ENCODE data around the gene C17orf100.

The C17orf100 gene

DNA sequence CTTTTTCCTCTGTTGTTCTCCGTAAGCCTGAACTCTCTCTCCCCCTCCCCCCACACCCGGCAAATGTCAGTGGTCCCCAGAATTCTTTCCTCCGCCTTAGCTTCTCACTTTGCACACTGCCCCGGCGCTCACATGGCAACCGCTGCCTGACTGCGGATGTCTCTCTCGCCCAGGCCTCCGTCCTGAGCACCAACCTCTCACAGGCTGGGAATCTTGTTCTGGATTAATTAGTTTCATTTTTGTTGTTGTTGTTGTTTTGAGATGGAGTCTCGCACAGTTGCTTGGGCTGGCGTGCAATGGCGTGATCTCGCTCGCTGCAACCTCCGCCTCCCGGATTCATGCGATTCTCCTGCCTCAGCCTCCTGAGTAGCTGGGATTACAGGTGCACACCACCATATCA lies 16.7 kb downstream of the C17orf100 start:
- DNase-seq (ENCODE audit: extremely low read depth in 1 of 2, low read depth in 1 of 2): no peak

DNA sequence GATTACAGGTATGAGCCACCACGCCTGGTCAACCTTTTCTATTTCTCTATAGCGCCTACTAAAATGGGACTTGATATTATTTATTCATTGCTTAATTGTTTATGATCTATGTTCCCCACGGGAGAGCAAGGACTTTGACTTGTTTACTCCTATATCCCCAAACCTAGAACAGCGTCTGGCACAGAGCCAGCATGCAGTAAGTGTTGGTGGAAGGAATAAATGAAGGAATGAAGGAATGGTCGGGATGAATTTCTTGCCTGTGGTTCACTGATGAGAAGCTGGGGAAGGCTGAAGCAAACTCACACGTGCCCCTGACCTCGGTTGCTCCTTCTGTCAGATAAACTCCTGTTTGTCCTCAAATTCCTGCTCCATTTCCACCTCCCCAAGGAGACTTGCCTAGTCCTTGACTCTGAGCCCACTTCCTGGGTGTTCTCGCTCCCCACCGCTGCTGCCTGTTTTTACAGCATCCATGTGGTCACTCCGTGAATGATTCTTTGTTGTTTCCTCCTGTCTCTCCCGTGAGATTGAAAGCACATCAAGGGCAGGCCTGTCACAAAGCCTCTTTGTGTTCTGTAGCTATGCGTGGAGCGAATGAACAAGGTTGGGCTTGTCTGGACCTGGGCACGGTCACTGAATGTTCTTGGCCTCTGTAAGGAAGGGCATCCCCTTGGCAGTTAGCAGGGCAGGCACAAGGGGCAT lies 17.3 kb downstream of the C17orf100 start:
- no peak for DNase-seq (ENCODE audit: extremely low read depth in 1 of 2, low read depth in 1 of 2)

- no peak for DNase-seq (ENCODE audit: extremely low read depth in 1 of 2, low read depth in 1 of 2)
Measured at GRCh38 chr17:6669479-6670212, 18.1 kb downstream of the C17orf100 start.

- no peak for DNase-seq (ENCODE audit: extremely low read depth in 1 of 2, low read depth in 1 of 2)
Measured at GRCh38 chr17:6670571-6670970, 19.0 kb downstream of the C17orf100 start.

DNA sequence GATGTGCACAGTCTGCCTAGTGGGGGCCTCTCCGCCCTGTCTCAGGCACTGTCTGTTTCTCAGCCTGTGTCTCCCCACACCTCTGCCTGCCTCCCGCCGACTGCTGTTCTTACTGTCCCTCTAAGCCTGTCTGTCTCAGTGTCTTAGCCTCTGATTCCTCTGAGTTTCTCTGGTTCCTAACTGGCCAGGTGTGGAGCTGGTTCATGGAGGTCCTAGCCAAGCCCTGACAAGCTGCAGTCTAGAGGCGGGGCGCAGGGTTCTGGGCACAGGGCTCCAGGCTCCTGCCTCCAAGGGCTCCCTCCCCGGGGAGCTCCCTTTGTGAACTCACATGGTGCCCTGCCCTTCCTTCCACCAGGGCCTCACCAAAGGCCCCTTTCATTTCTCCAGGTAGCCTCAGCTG lies 19.4 kb downstream of the C17orf100 start:
- DNase-seq (ENCODE audit: extremely low read depth in 1 of 2, low read depth in 1 of 2): no peak

DNA sequence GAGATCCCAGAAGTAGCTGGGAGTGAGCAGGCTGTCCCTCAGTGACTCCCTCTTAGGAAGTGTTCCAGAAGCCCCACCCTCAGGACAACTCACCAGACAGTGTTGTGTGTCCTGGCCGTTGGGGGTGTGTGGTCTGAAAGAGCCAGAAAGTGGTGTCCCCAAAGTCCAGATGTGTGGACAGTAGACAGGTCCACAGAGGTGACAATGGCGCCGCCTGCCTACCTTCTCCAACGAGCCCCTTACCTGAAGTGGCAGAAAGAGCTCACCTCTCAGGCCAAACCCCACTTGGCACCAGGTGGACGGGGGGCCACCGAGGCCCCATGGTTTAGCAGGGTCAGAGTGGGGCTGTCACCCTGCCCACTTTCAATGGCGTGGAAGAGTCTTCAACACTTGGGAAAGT lies 19.9 kb downstream of the C17orf100 start:
- no peak for DNase-seq (ENCODE audit: extremely low read depth in 1 of 2, low read depth in 1 of 2)

DNA sequence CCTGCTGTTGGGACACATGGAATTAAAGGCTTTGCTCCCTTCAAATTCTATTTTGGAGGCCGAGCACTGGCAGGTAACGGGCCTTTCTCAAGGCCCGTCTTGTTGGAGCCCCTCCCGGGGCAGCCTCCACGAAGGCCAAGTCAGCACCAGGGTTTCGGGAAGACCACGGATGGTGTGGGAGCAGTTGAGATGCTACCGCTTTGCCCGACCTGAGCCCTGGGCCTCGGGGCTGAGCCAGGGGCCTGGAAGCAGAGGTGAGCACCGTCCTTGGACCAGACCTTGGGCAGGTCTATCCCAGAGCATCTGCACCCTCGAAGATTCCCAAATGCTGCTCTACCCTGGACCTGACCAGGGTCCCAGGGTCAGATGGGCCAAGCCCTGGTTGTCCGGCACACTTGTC lies 23.0 kb downstream of the C17orf100 start:
- no peak for DNase-seq (ENCODE audit: extremely low read depth in 1 of 2, low read depth in 1 of 2)

DNA sequence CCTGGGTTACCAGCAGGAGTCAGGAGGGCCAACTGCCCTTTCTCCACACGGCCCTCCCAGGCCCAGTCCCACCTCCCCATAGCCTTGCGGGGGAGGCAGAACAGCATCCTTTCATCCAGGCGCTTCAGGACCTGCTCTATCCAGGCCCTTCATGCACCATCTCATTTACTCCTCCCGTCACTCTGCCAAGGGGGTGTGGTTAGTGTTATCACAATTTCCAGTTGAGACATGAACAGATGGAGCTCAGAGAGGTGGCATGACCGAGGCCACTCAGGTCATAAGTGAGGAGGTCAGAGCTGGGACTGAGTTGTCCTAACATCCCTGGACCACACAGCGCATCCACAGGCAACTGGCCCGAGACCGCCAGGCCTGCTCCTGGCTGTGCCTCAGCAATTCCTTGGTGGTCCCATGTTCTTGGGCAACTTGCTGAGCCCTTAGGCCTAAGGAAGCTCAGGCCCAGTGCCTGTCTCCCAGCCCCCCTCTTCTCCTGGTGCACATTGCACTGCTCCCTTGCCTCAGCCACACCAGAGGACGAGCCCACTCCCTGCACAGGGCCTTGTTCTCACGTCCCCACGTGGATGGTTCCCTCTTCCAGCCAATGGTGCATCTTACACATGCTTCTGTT lies 23.8 kb downstream of the C17orf100 start:
- DNase-seq (ENCODE audit: extremely low read depth in 1 of 2, low read depth in 1 of 2): no peak

- no peak for DNase-seq (ENCODE audit: extremely low read depth in 1 of 2, low read depth in 1 of 2)
Measured at GRCh38 chr17:6676802-6677157, 25.2 kb downstream of the C17orf100 start.

GRCh38 chr17:6677158-6677831 lies 25.7 kb downstream of the C17orf100 start:
- DNase-seq (ENCODE audit: extremely low read depth in 1 of 2, low read depth in 1 of 2): no peak

- DNase-seq (ENCODE audit: extremely low read depth in 1 of 2, low read depth in 1 of 2): no peak
Measured at GRCh38 chr17:6677946-6678345, 26.4 kb downstream of the C17orf100 start.

DNA sequence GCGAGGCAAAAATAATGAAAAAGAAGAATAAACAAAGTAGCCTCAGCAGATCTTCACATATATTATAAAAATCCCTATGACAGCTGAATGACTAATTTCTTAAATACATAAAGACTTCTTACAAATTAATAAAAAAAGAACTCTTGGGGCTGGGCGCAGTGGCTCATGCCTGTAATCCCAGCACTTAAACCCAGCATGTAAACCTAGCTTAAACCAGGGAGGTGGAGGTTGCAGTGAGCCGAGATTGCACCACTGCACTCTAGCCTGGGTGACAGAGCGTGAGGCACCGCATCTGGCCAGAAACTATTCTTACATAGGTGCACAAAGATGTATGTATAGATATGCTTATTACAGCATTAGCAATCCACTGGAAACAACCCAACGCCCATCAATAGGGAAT lies 27.7 kb downstream of the C17orf100 start:
- DNase-seq (ENCODE audit: extremely low read depth in 1 of 2, low read depth in 1 of 2): no peak

- DNase-seq (ENCODE audit: extremely low read depth in 1 of 2, low read depth in 1 of 2): no peak
Measured at GRCh38 chr17:6681176-6681575, 29.6 kb downstream of the C17orf100 start.

GRCh38 chr17:6681671-6682070 lies 30.1 kb downstream of the C17orf100 start:
- DNase-seq (ENCODE audit: extremely low read depth in 1 of 2, low read depth in 1 of 2): no peak

- no peak for DNase-seq (ENCODE audit: extremely low read depth in 1 of 2, low read depth in 1 of 2)
Measured at GRCh38 chr17:6682339-6682738, 30.8 kb downstream of the C17orf100 start.

DNA sequence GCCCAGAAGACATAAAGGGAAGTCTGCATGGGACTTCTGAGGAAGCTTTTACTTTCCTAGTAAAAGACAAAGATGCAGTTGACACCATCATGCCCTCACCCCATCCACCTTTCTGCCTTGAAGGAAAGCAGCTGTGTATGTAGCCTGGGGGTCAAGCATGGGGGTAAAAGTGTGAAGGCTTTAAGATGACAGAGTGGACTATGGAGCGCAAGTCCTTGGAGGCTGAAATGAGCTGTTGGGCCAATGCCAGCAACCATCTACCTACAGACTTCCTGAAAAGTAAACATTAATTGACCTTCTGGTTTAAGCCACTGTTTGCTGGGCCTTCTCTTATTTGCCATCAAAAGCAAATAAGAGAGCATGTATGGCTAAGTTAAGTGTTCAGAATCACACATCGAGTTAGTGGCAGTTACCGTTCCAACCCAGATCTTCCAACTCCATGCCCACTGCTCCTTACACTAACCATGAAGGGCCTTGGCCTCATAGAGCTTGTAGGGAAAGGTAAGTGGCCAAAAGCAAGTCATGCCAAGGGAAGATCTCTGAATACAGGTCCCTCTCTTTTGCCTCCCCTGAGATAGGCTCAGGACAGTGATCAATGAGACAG lies 31.6 kb downstream of the C17orf100 start:
- DNase-seq (ENCODE audit: extremely low read depth in 1 of 2, low read depth in 1 of 2): no peak

DNA sequence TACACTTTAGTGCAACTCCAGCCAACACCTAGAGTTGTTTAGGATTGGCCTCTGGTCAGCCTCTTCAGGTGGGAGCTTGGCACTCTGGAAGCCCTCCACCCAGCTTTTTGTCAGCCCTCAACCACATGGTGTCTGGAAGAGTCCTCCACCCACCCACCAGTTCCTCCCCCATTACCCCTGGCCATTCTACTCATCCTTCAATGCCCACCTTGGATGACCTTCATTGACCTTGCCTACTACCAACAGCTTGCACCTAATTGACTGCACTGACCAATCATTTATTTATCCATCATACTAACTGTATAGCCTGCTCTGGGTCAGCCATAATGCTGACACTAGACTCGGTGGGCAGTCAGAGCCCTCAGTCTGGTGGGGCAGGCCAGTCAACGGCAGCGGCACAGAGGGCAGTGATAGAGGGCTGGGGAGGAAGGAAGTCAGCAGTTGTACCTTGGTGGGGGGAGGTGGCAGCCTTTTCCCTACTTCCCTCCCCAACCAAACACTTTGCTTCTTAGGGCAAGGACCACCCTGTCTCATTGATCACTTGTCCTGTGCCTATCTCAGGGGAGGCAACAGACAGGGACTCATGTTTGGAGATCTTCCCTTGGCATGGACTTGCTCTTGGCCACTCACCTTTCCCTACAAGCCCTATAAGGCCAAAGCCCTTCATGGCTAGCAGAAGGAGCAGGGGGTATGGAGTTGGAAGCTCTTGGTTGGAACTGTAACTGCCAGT lies 32.3 kb downstream of the C17orf100 start:
- no peak for DNase-seq (ENCODE audit: extremely low read depth in 1 of 2, low read depth in 1 of 2)

DNA sequence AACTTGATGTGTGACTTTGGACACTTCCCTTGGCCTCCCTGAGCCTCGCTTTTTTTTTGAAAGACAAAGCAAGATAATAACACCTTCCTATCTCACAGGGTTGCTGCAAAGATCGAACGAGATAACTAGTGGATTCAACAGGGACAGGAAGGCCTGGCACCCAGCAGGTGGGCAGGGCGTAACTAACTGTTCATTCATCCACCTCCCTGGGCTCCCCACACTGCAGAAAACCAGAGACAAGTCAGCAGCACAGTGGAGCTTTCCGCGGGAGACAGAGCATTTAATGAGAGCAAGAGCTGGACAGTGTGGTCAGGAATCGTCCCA lies 32.9 kb downstream of the C17orf100 start:
- DNase-seq (ENCODE audit: extremely low read depth in 1 of 2, low read depth in 1 of 2): no peak

- DNase-seq (ENCODE audit: extremely low read depth in 1 of 2, low read depth in 1 of 2): no peak
Measured at GRCh38 chr17:6684881-6685767, 33.6 kb downstream of the C17orf100 start.

DNA sequence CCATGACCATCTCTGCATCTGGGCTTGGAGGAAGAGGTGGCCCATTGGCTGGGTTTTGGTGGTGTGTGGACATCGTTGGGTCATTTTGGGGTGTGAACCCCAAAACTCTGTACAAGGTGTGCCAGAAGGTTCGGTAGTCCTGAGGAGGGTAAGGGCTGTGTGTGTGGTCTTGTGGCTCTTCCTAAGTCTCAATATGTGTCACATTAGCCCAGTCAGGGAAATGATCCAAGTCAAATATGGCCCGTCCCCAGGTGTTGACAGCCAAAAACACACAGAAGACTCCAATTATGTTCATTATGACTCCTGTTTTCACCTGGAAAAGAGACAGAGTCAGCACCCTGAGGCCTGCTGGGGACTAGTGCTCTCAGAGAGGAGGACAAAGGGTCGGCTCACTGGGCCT lies 34.5 kb downstream of the C17orf100 start:
- DNase-seq (ENCODE audit: extremely low read depth in 1 of 2, low read depth in 1 of 2): no peak
